RWPE1 (cell line): Measurements from ENCODE around the gene SCARF1.

Source experiments
- CTCF ChIA-PET: fragments of 350-600 bp; sonication (Branson Sonifier 250); formaldehyde crosslinking; extraction: SDS; loops from one replicate; lab custom pipeline; 2021; lab: Yijun Ruan, JAX
- POLR2A ChIA-PET: fragments of 400-600 bp; formaldehyde crosslinking; extraction: SDS; loops from one replicate; lab custom pipeline; 2020; ENCODE audit warnings: antibody characterized with exemption; ENCODE audit not compliant: low non-redundant PET; lab: Yijun Ruan, JAX
- DNase-seq: peaks from one replicate; pipeline ENCODE4 v3.0.0; 2012; ENCODE audit warnings: low spot score
- H3K27ac ChIP-seq: fragments of 450-650 bp; 2 replicates; pipeline ENCODE4 v1.5.1; 2017
- CTCF ChIP-seq: fragments of 450-650 bp; conservative IDR thresholded peaks from 2 replicates; pipeline ENCODE4 v1.5.1; 2017; ENCODE audit warnings: low read depth, mild to moderate bottlenecking

Gene SCARF1

DNA sequence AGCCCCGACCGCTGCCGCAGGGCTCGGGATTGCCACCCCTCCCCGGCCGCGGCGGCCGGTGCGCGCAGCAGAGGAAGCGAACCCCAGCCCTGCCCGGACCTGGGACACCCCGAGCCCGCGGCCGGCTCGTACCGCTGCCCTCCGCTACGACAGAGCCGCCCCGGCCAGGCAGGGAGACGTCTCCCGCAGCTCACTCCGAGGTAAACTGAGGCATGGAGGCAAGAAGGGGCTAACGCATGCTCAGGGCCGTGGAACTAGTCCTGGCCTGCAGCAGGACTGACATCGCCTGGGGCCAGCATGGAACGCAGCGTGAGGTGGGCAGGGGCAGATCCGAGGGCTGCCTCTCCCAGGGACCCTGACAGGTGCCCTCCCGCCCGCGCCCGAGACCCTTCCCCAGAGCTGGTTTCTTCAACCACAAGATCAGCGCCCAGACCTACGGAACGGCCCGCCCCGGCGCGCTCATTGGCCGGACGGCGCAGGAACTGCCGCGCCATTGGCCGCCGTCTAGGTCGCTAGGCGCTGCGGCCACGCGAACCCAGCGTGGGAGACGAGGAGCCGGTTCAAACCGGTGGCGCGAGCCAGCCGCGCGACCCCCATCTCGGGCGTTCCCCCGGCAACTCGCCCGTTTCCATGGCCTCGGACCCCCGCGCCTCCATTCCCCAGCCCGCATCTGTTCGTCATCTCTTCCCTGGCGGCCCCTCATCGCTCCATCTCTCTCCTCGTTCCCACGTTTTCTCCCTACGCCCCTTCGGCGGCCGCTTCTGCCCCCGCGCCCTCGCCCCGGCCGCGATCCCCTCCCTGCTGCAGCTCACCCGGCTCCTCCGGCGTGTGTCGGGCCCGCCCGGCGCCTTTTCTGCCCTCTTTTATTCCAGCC, 17.3 kb downstream of the SCARF1 start, which contains the start of gene SLC43A2:
TSS of gene SLC43A2 (minus strand) at position 853 of the 874 bp plus-strand sequence. CDS start 960 bp downstream, outside the sequence.
- POLR2A ChIA-PET = no interaction called here
- no peak for TF ChIP-seq CTCF
- CTCF ChIA-PET = interaction anchor here (1.0 to 3.4 kb wide), 4 partner anchors 21 to 66 kb away, joined by 3 to 55 read pairs (median 10); partner anchors contain the start of gene PITPNA
- peak; percentile 92 for DNase-seq
- peak within 1 kb of the TSS; percentile 89 for H3K27ac ChIP-seq

DNA sequence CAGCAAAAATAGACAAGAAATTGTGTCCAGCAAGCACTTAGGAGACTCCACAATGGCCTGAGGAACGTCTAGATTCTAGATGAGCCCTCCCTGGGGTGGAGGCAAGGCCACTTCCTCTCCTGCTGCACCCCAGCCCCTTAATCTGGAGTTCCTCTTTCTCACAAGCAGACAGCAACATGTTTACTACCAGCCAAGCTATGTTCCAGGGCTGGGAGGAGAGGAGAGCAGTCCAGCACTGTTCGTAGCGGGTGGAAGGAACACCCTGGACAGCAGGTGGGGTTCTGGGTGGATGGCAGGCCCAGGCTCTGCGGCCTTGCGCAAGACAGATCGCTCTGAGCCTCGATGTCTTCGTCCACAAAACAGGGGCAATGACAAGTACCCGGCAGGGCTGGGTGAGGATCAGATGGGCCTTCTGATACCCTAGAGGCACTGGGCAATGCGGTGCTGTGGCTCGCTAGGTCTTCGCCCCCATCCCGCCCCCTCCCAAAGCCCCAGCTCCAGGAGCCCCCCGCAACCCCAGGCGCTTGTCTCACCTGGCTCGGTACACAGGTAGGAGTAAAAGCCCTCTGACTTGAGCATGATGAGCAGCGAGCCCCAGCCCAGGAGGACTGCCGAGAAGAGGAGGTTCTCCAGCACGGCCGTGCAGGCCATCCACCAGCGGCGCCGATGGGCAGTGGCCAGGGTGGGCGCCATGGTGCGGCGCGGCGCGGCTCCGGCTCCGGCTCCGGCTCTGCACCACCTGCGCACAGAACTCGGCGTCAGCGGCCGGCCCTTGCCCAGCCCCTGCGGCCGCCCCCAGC, 18.1 kb downstream of the SCARF1 start:
- POLR2A ChIA-PET = no interaction called here

GRCh38 chr17:1626333-1626732, 19.2 kb downstream of the SCARF1 start:
- DNase-seq = no peak
- CTCF ChIA-PET = interaction anchor here (0.6 to 1.5 kb wide), 3 partner anchors 52 to 345 kb away, joined by 4 to 6 read pairs (median 4); no protein-coding TSS in a partner anchor
- POLR2A ChIA-PET = no interaction called here
- TF ChIP-seq CTCF = no peak
- peak overlapping the region; percentile 46 for H3K27ac ChIP-seq

More for the DNA sequence above, 18.1 kb downstream of the SCARF1 start:
- no peak for DNase-seq
- H3K27ac ChIP-seq = peak overlapping the region; percentile 89
- no peak for TF ChIP-seq CTCF
- CTCF ChIA-PET = interaction anchor here (0.8 to 3.4 kb wide), 2 partner anchors 53 kb away, joined by 4 to 55 read pairs; no protein-coding TSS in a partner anchor

DNA sequence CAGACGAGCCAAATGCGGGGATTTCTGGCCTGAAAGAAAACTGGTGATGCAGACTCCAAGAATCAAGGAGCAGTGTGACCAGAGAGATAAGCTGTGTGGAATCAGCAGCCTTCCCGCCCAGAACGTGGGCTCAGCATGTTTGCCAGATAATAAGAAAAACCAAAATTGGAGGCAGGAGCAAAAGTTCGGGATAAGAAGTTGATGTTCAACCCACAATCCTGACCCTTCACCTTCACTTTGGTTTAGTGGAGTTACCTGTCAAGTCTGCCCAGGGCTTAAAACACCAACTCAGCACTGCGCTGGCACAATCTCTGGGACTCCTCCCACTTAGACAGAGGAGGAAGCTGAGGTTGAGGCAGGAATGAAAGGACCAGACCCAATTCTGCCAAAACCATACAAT, 20.0 kb downstream of the SCARF1 start:
- no peak for DNase-seq
- CTCF ChIA-PET = interaction anchor here (1.5 kb wide), 1 partner anchor 51 kb away, joined by 6 read pairs; no protein-coding TSS in a partner anchor
- POLR2A ChIA-PET = no interaction called here
- no peak overlapping the region for H3K27ac ChIP-seq
- no peak for TF ChIP-seq CTCF

GRCh38 chr17:1625053-1625452, 20.5 kb downstream of the SCARF1 start:
- ChIA-PET POLR2A (no interaction called here), CTCF (interaction anchor here (1.5 kb wide), 1 partner anchor 50 kb away, joined by 6 read pairs; no protein-coding TSS in a partner anchor)
- no peak for TF ChIP-seq CTCF
- no peak overlapping the region for H3K27ac ChIP-seq
- DNase-seq = no peak

- CTCF ChIA-PET = interaction anchor here (1.5 kb wide), 1 partner anchor 50 kb away, joined by 6 read pairs; no protein-coding TSS in a partner anchor
- TF ChIP-seq CTCF = no peak
- POLR2A ChIA-PET = no interaction called here
- H3K27ac ChIP-seq = no peak overlapping the region
- DNase-seq = no peak
Measured at GRCh38 chr17:1624650-1625049, 20.9 kb downstream of the SCARF1 start.
